H1 (cell line): ENCODE data around the gene ANKH. TPM values are rescaled to one million over a fixed set of nuclear protein-coding genes. Genes with fewer than 3 reads are reported as not detected.

Experiments used
- CTCF ChIA-PET: fragments of 300-600 bp; sonication (Branson Sonifier 250); formaldehyde crosslinking; loops from one replicate; lab custom pipeline; 2021; ENCODE audit not compliant: partially characterized antibody; lab: Charles Lee
- POLR2A ChIA-PET: fragments of 300-600 bp; sonication (Branson Sonifier 250); formaldehyde crosslinking; loops from one replicate; lab custom pipeline; 2021; ENCODE audit warnings: inconsistent platforms; ENCODE audit not compliant: partially characterized antibody; lab: Charles Lee
- DNase-seq, 2 experiments: peaks; one replicate each; pipeline versions ENCODE4 v3.0.0 to v3.0.0-alpha.2; 2010 to 2022; ENCODE audit warnings: low spot score in 2 of 2, low read depth in 1 of 2, mixed read lengths in 1 of 2
- FAIRE-seq: peaks from 2 replicates; lab custom pipeline; 2011; peaks lifted over from hg19 to GRCh38; lab: Jason Lieb, UNC
- H2AFZ ChIP-seq: 2 replicates; pipeline ENCODE4 v1.8.1; 2012; ENCODE audit warnings: low read length, inconsistent platforms
- H2AK5ac ChIP-seq: 2 replicates; pipeline ENCODE4 v1.6.1; 2013; ENCODE audit warnings: low read depth, low read length
- H2BK120ac ChIP-seq: replicated peaks from 2 replicates; pipeline ENCODE3; 2013; ENCODE audit warnings: low read depth, low read length, inconsistent platforms
- H2BK12ac ChIP-seq: 2 replicates; pipeline ENCODE4 v1.6.1; 2013; ENCODE audit warnings: low read depth, low read length
- H2BK15ac ChIP-seq: 2 replicates; pipeline ENCODE4 v1.6.1; 2013; ENCODE audit warnings: low read length
- H2BK20ac ChIP-seq: 2 replicates; pipeline ENCODE4 v1.6.1; 2013; ENCODE audit warnings: low read length
- H2BK5ac ChIP-seq: 2 replicates; pipeline ENCODE4 v1.6.1; 2013; ENCODE audit warnings: low read depth, low read length
- H3K14ac ChIP-seq: 2 replicates; pipeline ENCODE4 v1.6.1; 2013; ENCODE audit warnings: inconsistent platforms; ENCODE audit not compliant: insufficient read length
- H3K18ac ChIP-seq: 2 replicates; pipeline ENCODE4 v1.6.1; 2013; ENCODE audit warnings: low read length; ENCODE audit errors: extremely low read depth
- H3K23ac ChIP-seq: 2 replicates; pipeline ENCODE4 v1.6.1; 2013; ENCODE audit warnings: inconsistent platforms; ENCODE audit not compliant: insufficient read length
- H3K23me2 ChIP-seq: 2 replicates; pipeline ENCODE4 v1.6.1; 2013; ENCODE audit warnings: low read depth, low read length
- H3K27ac ChIP-seq: 2 replicates; pipeline ENCODE4 v1.6.1; 2011; ENCODE audit warnings: low read depth, low read length, inconsistent platforms
- H3K27me3 ChIP-seq, 4 experiments: replicated peaks in 1 of 4; 1 replicate in 1 of 4; 2 replicates in 3 of 4; pipeline versions ENCODE4 v1.6.1 to v1.8.1; 2011 to 2013; ENCODE audit warnings: low read length in 3 of 4, mild to moderate bottlenecking in 3 of 4, inconsistent platforms in 2 of 4, mixed read lengths in 2 of 4, moderate library complexity in 1 of 4; ENCODE audit not compliant: control insufficient read depth in 3 of 4, insufficient read depth in 3 of 4; ENCODE audit errors: extremely low read depth in 1 of 4
- H3K36me3 ChIP-seq, 4 experiments: 2 replicates each; pipeline versions ENCODE4 v1.6.1 to v1.8.1; 2011 to 2013; ENCODE audit warnings: mild to moderate bottlenecking in 4 of 4, low read length in 3 of 4, moderate library complexity in 2 of 4, control low read depth in 1 of 4, inconsistent platforms in 1 of 4; ENCODE audit not compliant: insufficient read depth in 4 of 4, control insufficient read depth in 2 of 4
- H3K4ac ChIP-seq: replicated peaks from 2 replicates; pipeline ENCODE3; 2013; ENCODE audit warnings: low read length, low read depth, mixed read lengths, inconsistent platforms; ENCODE audit not compliant: insufficient read length
- H3K4me1 ChIP-seq, 4 experiments: replicated peaks in 1 of 4; 1 replicate in 1 of 4; 2 replicates in 3 of 4; pipeline versions ENCODE4 v1.6.1 to v1.8.1; 2011 to 2013; ENCODE audit warnings: low read length in 3 of 4, inconsistent platforms in 2 of 4, mixed read lengths in 1 of 4; ENCODE audit not compliant: insufficient read depth in 4 of 4, control insufficient read depth in 3 of 4
- H3K4me2 ChIP-seq, 2 experiments: 2 replicates each; pipeline versions ENCODE4 v1.6.1 to v1.8.1; 2011 to 2013; ENCODE audit warnings: low read depth in 2 of 2, low read length in 2 of 2, control low read depth in 1 of 2, inconsistent platforms in 1 of 2, mild to moderate bottlenecking in 1 of 2; ENCODE audit not compliant: insufficient read depth in 1 of 2
- H3K4me3 ChIP-seq, 4 experiments: fragments of 200-600, 300-600 bp in 1 of 4; sonication (generic), shearing (Covaris generic), sonication (Bioruptor Twin) in 1 of 4; 2 replicates each; pipeline versions ENCODE4 v1.5.1 to v1.8.1; 2011 to 2016; ENCODE audit warnings: low read length in 4 of 4, low read depth in 3 of 4, control low read depth in 2 of 4, inconsistent platforms in 2 of 4, mild to moderate bottlenecking in 2 of 4, mixed read lengths in 1 of 4, moderate library complexity in 1 of 4; ENCODE audit not compliant: insufficient read depth in 2 of 4; ENCODE audit errors: extremely low read depth in 1 of 4
- H3K56ac ChIP-seq: replicated peaks from 2 replicates; pipeline ENCODE3; 2013; ENCODE audit warnings: low read depth, mild to moderate bottlenecking, mixed read lengths, low read length, inconsistent platforms; ENCODE audit not compliant: insufficient read length
- H3K79me1 ChIP-seq: 2 replicates; pipeline ENCODE4 v1.6.1; 2013; ENCODE audit warnings: low read depth, low read length, control low read depth
- H3K79me2 ChIP-seq, 2 experiments: 2 replicates each; pipeline versions ENCODE4 v1.6.1 to v1.8.1; 2012 to 2013; ENCODE audit warnings: low read length in 2 of 2, mild to moderate bottlenecking in 2 of 2, inconsistent platforms in 1 of 2; ENCODE audit not compliant: insufficient read depth in 2 of 2, control insufficient read depth in 1 of 2
- H3K9ac ChIP-seq, 4 experiments: replicated peaks in 1 of 4; 1 replicate in 1 of 4; 2 replicates in 3 of 4; pipeline versions ENCODE4 v1.6.1 to v1.8.1; 2011 to 2013; ENCODE audit warnings: low read depth in 3 of 4, low read length in 3 of 4, control low read depth in 2 of 4, mild to moderate bottlenecking in 2 of 4, moderate library complexity in 2 of 4, inconsistent platforms in 1 of 4; ENCODE audit errors: extremely low read depth in 1 of 4
- H3K9me3 ChIP-seq, 2 experiments: 2 replicates each; pipeline versions ENCODE4 v1.6.1 to v1.8.1; 2012 to 2013; ENCODE audit warnings: mild to moderate bottlenecking in 2 of 2, moderate library complexity in 2 of 2, control low read depth in 1 of 2, inconsistent platforms in 1 of 2, low read depth in 1 of 2, low read length in 1 of 2, mixed read lengths in 1 of 2; ENCODE audit not compliant: insufficient read depth in 2 of 2
- H4K20me1 ChIP-seq, 2 experiments: replicated peaks in 1 of 2; 2 replicates each; pipeline versions ENCODE3 to v1.8.1; 2011 to 2013; ENCODE audit warnings: inconsistent platforms in 2 of 2, low read length in 2 of 2, mild to moderate bottlenecking in 1 of 2; ENCODE audit not compliant: insufficient read depth in 2 of 2, control insufficient read depth in 1 of 2
- H4K5ac ChIP-seq: 2 replicates; pipeline ENCODE4 v1.6.1; 2013; ENCODE audit warnings: low read length, low read depth, mixed read lengths, inconsistent platforms; ENCODE audit not compliant: insufficient read length
- H4K8ac ChIP-seq: 2 replicates; pipeline ENCODE4 v1.8.0; 2013; ENCODE audit warnings: mild to moderate bottlenecking, moderate library complexity, low read length, inconsistent platforms; ENCODE audit not compliant: insufficient read depth; ENCODE audit errors: extremely low read depth
- H4K91ac ChIP-seq: replicated peaks from 2 replicates; pipeline ENCODE3; 2013; ENCODE audit warnings: low read length, mixed read lengths, inconsistent platforms; ENCODE audit not compliant: insufficient read length
- CBX5 ChIP-seq: fragments of 300-800, 300-1000 bp; sonication (generic); IDR thresholded peaks from 2 replicates; pipeline ENCODE4 v1.7.1; 2016; ENCODE audit warnings: antibody characterized with exemption, low read length, low read depth
- KDM1A ChIP-seq: fragments of 200-600, 300-600 bp; sonication (generic); IDR thresholded peaks from 2 replicates; pipeline ENCODE4 v1.7.1; 2016; ENCODE audit warnings: mild to moderate bottlenecking, low read length, borderline replicate concordance
- KDM5A ChIP-seq: fragments of 200-600 bp; IDR thresholded peaks from 2 replicates; pipeline ENCODE4 v1.7.1; 2012; ENCODE audit warnings: mild to moderate bottlenecking, low read length, inconsistent platforms, mixed read lengths
- RXRA ChIP-seq: IDR thresholded peaks from 2 replicates; pipeline ENCODE4 v1.6.1; 2011; ENCODE audit warnings: low read depth, mild to moderate bottlenecking, low read length, moderate library complexity; ENCODE audit not compliant: insufficient read depth
- SIX5 ChIP-seq: IDR thresholded peaks from 2 replicates; pipeline ENCODE4 v1.6.1; 2011; ENCODE audit warnings: mild to moderate bottlenecking, low read depth, low read length
- WGBS, 2 experiments: shearing (Covaris generic) in 1 of 2; methylation state at CpG; one replicate each; pipeline versions ENCODE4 v1.1.6 to v1.1.7; 2013 to 2015; ENCODE audit warnings: low lambda C conversion rate in 2 of 2, mixed read lengths in 2 of 2, inconsistent platforms in 1 of 2, low coverage in 1 of 2, missing lambda C conversion rate in 1 of 2; ENCODE audit not compliant: insufficient replicate concordance in 2 of 2, insufficient coverage in 1 of 2, insufficient read length in 1 of 2; ENCODE audit errors: extremely low coverage in 1 of 2, missing lambda C conversion rate in 1 of 2; 5-methylcytosine and 5-hydroxymethylcytosine counted together
- polyA plus RNA-seq, 7 experiments: library from polyadenylated mRNA; depleted of rRNA in 3 of 7; stranded (reverse) in 5 of 7; unstranded in 2 of 7; fragments of >200 nt in 5 of 7; fragments of 200-250 nt in 2 of 7; gene quantifications; 1 replicate in 5 of 7; 2 replicates in 1 of 7; 4 replicates in 1 of 7; pipeline versions ENCODE4 v1.2.1 to v1.2.3, GENCODE V29; 2011 to 2013; ENCODE audit warnings: missing spikeins in 2 of 7, mixed read lengths in 2 of 7
- total RNA-seq: library from RNA; stranded (reverse); fragmentation: NEBNext Ultra II Directional; extraction: Animal tissue kit (Norgen Biotek cat#: 25700); gene quantifications from 2 replicates; pipeline ENCODE4 v1.2.1, GENCODE V29; 2021

The ANKH gene
- total and polyA plus RNA-seq, 2 of the 8 experiments (the other 6 are each of a cell fraction or from before 2014, with no cell fraction given): 5.3 to 13.0 TPM

- no peak overlapping the region for H2BK15ac ChIP-seq
- no peak overlapping the region for H3K4ac ChIP-seq
- H3K27ac ChIP-seq: no peak overlapping the region
- H3K23ac ChIP-seq: no peak overlapping the region
- H3K4me3 ChIP-seq: no peak overlapping the region
- ChIA-PET POLR2A (no interaction called here), CTCF (interaction anchor here (0.8 to 3.1 kb wide), 5 partner anchors 11 to 68 kb away, joined by 3 to 8 read pairs (median 3); no protein-coding TSS in a partner anchor)
- H2BK5ac ChIP-seq: no peak overlapping the region
- H3K79me1 ChIP-seq: no peaks in the 10 kb centered on the region; the same call in 1 of the 2 replicates
- no peak for FAIRE-seq
- no peak overlapping the region for H4K8ac ChIP-seq
- H4K91ac ChIP-seq: no peak overlapping the region
- no peaks in the 10 kb centered on the region; a peak in 1 of 7 replicates for H3K27me3 ChIP-seq
- H3K9ac ChIP-seq: no peak overlapping the region
- H2AFZ ChIP-seq: no peak overlapping the region
- WGBS, 2 experiments: 86% methylated on average over 6 of the region's 6 CpGs; no CpG with 5 or more reads in 1 of the 2 experiments
- H3K14ac ChIP-seq: no peak overlapping the region
- no peak for TF ChIP-seq RXRA
- TF ChIP-seq KDM5A: no peak
- no peak for TF ChIP-seq CBX5
- no peak for TF ChIP-seq KDM1A
- TF ChIP-seq SIX5: no peak
- no peak overlapping the region for H4K5ac ChIP-seq
- no peak overlapping the region for H2BK20ac ChIP-seq
- no peak for DNase-seq
- H3K56ac ChIP-seq: no peak overlapping the region
- H3K4me2 ChIP-seq: no peak overlapping the region
- no peak overlapping the region for H3K18ac ChIP-seq
- no peaks in the 10 kb centered on the region for H4K20me1 ChIP-seq
- H3K23me2 ChIP-seq: no peaks in the 10 kb centered on the region
- H2BK120ac ChIP-seq: no peak overlapping the region
- peaks cover 0 to 12% (median 5%) of the 10 kb centered on the region in 4 experiments; a peak in 5 of 8 replicates for H3K36me3 ChIP-seq
- H3K79me2 ChIP-seq: no peaks in the 10 kb centered on the region
- H3K9me3 ChIP-seq: peaks cover 3 to 5% of the 10 kb centered on the region in 2 experiments; a peak in 2 of 4 replicates
- H2AK5ac ChIP-seq: no peak overlapping the region
- H2BK12ac ChIP-seq: no peak overlapping the region
- H3K4me1 ChIP-seq: no peaks in the 10 kb centered on the region
These were observed 156.9 kb downstream of the ANKH start for GRCh38 chr5:14714706-14715105.
